SK-N-SH (cell line): ENCODE measurements around the gene PDE9A.

Experiments used
- EP300 ChIP-seq, 2 experiments: IDR thresholded peaks; 2 replicates each; pipeline versions ENCODE4 v1.4.0 to v1.6.1; 2012; ENCODE audit warnings: borderline replicate concordance in 1 of 2, low read depth in 1 of 2, low read length in 1 of 2
- FOXJ3 ChIP-seq: sonication (generic); formaldehyde crosslinking; IDR thresholded peaks from 2 replicates; pipeline ENCODE4 v1.5.1; 2020; ENCODE audit warnings: mild to moderate bottlenecking, missing genetic modification reagents

- no peak for TF ChIP-seq FOXJ3 (CRISPR knock-in tag)
- no peak for TF ChIP-seq EP300 (IDR thresholded peaks at IDR 0.05; ENCODE audit: borderline replicate concordance in 1 of 2, low read depth in 1 of 2, low read length in 1 of 2)
Measured at GRCh38 chr21:42650033-42650370, 3.4 kb upstream of the PDE9A start.
